Head of caudate nucleus (tissue), 42 donors: ENCODE data around the gene STYXL1.

ENCODE experiments used
- DNase-seq, 42 donors: peaks; one replicate each; pipeline versions ENCODE4 v3.0.0 to v3.0.0-alpha.2; 2020 to 2021; ENCODE audit warnings: mixed read lengths in 7 of 42
- intact Hi-C: fragments of 100-400 bp; cut with DNase I; formaldehyde crosslinking; loops from one replicate; pipeline ENCODE4 v1.15.0; 2022

The STYXL1 gene

GRCh38 chr7:75985518-75986146 is 62.2 kb downstream of the STYXL1 start:
- intact Hi-C loops = no loop called here

DNA sequence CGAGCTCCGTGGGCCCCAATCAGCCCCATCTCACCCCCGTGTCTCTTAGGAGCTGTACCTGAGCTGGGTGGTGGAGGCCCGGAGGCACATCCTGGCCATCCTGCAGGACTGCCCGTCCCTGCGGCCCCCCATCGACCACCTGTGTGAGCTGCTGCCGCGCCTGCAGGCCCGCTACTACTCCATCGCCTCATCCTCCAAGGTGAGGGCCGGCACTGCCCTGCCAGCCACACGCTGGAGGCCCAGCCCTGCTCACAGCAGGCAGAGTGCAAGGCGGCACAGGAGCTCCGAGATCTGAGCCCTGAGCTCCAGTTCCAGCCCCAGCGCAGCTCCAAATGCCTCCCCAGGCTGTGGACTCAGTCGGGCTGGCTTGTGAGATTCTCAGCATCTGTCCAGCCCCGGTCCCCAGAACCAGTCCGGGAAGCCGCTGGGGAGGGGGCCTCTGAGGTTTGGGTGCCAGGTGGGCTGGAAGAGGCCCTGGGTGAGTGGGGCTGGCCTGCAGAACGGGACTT is 62.7 kb downstream of the STYXL1 start:
- DNase-seq = no peak
- intact Hi-C loops = no loop called here

More at GRCh38 chr7:75985518-75986146, 62.2 kb downstream of the STYXL1 start:
- no peak for DNase-seq

GRCh38 chr7:75984130-75985008 is 63.4 kb downstream of the STYXL1 start:
- no peak for DNase-seq

GRCh38 chr7:75983471-75984129 is 64.2 kb downstream of the STYXL1 start:
- DNase-seq = no peak
- intact Hi-C loops = no loop called here

More at GRCh38 chr7:75984130-75985008, 63.4 kb downstream of the STYXL1 start:
- intact Hi-C loops = no loop called here

DNA sequence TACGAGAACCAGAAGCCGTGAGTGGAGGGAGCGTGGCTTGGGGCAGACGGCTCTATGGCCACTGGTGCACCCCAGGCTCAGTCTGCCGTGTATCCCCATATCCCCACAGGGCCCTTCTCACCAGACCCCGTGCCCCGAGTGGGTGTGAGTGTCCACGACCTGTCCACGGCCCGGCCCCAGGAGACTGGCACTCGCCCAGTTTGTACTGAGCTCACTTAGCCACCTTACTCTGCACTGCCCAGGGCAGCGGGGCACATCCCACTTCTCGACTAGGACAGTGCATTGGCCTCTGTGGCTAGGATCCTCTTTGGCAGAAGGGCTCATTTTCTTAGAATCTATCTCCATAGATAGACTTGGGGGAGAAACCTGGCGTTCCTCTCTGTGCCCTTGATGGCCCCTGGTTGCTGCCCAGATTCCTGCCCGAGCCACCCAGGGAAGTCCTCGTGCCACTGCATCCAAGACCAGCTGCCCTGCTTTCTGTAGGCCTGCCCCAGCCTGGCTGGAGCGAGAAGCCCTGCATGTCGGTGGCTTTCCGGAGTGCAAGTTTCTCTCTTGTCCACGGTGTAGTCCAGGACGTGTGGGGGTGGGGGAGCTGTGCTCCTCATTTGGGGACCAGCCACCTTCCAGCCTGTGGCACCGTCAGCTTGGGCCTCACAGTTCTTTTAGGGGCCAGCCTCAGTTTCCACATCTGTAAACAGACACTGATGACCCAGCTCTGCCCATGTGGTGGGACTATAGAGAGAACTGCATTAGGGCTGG is 65.3 kb downstream of the STYXL1 start:
- no peak for DNase-seq
- intact Hi-C loops = no loop called here

DNA sequence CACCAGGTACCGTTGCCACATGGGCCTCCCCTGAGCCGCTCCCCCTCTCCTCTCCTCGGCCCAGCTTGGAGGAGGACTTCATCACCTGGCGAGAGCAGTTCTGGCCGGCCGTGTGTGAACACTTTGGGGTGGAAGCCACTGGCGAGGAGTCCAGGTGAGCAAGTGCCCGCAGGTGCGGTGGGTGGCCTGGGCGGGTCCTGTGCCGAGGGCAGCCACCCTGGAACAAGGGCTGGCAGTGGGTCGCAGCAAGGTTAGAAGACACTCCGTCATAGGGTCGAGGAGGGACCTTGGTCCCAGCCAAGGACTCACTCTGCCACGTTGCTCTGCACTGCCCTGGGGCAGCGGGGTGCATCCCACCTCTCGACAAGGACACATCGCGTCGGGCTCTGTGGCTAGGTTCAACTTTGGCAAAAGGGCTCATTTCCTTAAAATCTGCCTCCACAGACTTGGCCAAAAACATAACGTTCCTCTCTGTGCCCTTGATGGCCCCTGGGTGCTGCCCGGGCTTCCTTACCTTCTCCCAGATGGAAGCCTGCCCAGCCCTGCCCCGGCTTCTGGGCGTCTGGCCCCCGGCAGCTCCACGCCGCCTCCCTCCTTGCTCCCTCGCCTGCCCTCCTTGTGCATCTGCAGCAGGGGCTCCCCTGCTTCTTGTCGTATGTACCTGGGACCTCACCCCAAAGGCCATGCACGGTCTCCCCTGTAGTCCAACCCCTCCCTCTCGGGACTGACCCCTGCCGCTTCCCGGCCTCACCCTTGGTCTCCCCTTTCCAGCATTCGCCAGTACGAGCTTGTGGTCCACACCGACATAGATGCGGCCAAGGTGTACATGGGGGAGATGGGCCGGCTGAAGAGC is 66.1 kb downstream of the STYXL1 start:
- intact Hi-C loops = no loop called here
- no peak for DNase-seq

GRCh38 chr7:75981203-75981452 is 66.7 kb downstream of the STYXL1 start:
- intact Hi-C loops = no loop called here
- DNase-seq = no peak

DNA sequence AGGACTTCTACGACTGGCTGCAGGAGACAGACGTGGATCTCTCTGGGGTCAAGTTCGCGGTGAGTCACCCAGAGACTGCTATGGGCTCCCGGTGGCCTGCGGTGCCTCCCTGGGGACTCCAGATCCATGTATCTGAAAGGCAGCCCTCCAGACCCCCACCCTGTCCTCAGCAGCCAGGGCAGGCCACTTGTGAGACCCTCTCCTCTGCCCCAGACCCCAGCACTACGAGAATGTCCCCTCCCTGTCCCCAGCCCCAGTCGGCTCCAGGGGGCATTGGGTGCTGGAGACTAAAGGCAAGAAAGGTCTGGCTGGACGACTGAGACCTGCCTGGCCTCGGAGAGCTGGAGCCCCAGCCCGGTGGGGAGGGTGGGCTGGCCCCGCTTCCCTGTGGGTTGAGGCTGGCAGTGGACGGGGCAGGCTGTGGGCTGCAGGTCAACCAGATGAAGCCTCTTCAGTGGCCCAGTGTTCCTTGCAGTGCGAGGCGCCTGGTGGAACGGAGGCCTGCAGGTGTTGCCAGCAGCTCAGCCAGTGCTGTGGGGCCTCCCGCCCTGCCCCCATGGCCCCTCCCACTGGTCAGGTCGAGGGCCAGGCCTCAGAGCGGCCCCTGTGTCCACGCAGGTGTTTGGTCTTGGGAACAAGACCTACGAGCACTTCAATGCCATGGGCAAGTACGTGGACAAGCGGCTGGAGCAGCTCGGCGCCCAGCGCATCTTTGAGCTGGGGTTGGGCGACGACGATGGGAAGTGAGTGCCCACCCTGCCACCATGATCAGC is 67.2 kb downstream of the STYXL1 start:
- intact Hi-C loops = no loop called here
- peak in 1 of 42 donors; percentile 7 for DNase-seq

- peak in 1 of 42 donors; percentile 6 for DNase-seq
Measured at GRCh38 chr7:75979759-75980429, 67.9 kb downstream of the STYXL1 start.

GRCh38 chr7:75977743-75978142 is 70.1 kb downstream of the STYXL1 start:
- intact Hi-C loops = no loop called here
- peak in 4 of 42 donors; percentile 11 to 34 (median 18) for DNase-seq

More at GRCh38 chr7:75979759-75980429, 67.9 kb downstream of the STYXL1 start:
- intact Hi-C loops = no loop called here

DNA sequence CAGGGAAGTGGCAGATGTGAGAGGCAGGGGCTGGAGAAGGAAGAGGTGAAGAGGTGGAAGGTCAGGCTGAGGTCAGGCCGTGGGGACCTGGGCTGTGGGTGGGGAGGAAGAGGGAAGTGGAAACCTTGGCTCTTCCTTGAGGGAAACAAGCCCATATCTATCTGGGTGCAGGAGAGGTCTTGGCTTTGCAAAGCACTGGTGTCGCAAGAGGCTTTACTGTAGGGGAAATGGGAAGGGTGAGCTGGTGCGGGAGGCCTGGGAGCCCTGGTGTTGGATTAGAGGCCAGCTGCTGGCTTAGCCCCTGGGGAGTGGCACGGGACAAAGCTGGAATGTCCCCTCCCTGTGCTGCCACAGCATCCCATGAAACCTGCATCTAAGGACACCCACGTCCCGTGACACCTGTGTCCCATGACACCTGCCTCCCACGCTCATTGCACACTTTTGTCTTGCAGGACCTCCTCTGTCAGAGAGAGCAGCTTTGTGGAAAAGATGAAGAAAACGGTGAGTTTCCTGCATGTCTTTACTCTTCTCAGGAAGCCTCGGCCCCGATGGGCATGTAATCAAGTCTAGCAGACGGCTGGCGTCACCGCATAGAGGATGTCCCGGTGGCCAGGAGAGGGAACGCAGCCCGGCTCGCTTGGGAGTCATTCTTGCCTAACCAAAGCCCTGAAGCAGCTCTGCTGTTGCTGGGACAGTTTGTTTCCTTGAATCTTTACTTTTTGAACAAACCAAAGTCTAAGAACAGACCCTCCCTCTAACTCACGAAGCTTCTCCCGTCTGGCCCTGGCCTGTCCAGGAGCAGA is 75.6 kb downstream of the STYXL1 start:
- peak in 12 of 42 donors; percentile 41 to 65 (median 58) for DNase-seq

GRCh38 chr7:75971309-75971960 is 76.4 kb downstream of the STYXL1 start:
- intact Hi-C loops = no loop called here
- DNase-seq = no peak

More for the DNA sequence above, 75.6 kb downstream of the STYXL1 start:
- intact Hi-C loops = no loop called here

DNA sequence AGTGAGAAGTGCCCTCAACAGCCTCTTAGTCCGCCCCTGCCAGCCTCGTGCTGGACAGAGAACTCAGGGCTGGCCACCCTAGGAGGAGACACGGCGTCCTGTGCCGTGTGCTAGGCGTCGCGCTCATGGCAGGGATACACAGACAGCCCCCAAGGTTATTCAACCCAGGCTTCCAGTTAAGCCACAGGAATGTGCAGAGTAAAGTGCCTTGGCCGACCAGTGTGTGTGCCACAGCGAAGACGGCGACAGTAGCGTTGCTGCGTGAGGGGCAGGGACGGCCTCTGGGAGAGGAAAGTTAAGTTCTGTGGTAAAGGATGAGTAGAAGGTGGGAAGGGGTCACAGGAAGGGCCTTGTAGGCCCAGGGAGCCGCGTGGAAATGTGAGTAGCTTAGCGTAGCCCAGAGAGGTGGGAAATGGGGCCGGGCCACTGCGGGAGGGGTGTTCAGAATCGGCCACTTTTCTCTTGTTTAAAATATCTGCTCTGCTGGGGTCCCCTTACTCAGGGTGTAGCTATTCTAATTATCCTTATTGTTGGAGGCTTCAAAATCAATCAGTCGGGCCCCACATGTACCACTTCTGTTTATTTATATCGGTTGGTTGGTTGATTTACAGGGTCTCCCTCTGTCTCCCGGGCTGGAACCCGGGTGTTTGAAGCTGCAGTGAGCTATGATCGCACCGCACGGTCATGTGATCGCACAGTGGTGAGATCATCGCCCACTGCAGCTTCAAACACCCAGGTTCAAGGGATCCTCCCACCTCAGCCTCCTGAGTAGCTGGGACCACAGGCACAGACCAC is 77.9 kb downstream of the STYXL1 start:
- intact Hi-C loops = no loop called here
- peak in 2 of 42 donors; percentile 7 to 41 for DNase-seq

- peak in 1 of 42 donors; percentile 48 for DNase-seq
- intact Hi-C loops = no loop called here
Measured at GRCh38 chr7:75969182-75969581, 78.6 kb downstream of the STYXL1 start.

GRCh38 chr7:75968561-75969001 is 79.2 kb downstream of the STYXL1 start:
- DNase-seq = peak in 36 of 42 donors; percentile 34 to 87 (median 69)
- intact Hi-C loops = no loop called here
